A673 (cell line): Measurements from ENCODE around the gene PEAR1. TPM values are rescaled to one million over a fixed set of nuclear protein-coding genes. Genes with fewer than 3 reads are reported as not detected.

ENCODE experiments used
- BruUV-seq: library from RNA; stranded (reverse); fragments of 400-500 nt; replicated peaks from 2 replicates; lab custom pipeline; 2021; lab: Mats Ljungman, UMichigan
- CTCF ChIA-PET: fragments of 300-600 bp; sonication (Branson Sonifier 250); formaldehyde crosslinking; loops from one replicate; lab custom pipeline; 2022; ENCODE audit warnings: antibody characterized with exemption; lab: Charles Lee
- POLR2A ChIA-PET: fragments of 300-600 bp; sonication (Branson Sonifier 250); formaldehyde crosslinking; loops from one replicate; lab custom pipeline; 2022; ENCODE audit warnings: antibody characterized with exemption; ENCODE audit not compliant: low non-redundant PET; lab: Charles Lee
- DNase-seq: peaks from one replicate; pipeline ENCODE4 v3.0.0-alpha.2; 2015; ENCODE audit warnings: low spot score
- H3K27ac ChIP-seq: fragments of 200-600 bp; sonication (generic); 2 replicates; pipeline ENCODE4 v1.5.1; 2016; ENCODE audit warnings: mixed run types, low read depth, mild to moderate bottlenecking, mixed read lengths, antibody characterized with exemption, low read length; ENCODE audit not compliant: poor library complexity, severe bottlenecking
- H3K27me3 ChIP-seq: fragments of 200-600 bp; sonication (generic); replicated peaks from 2 replicates; pipeline ENCODE4 v1.6.1; 2017; ENCODE audit warnings: mixed run types, low read depth, mild to moderate bottlenecking, mixed read lengths, antibody characterized with exemption, low read length; ENCODE audit not compliant: insufficient read depth, poor library complexity
- H3K36me3 ChIP-seq: fragments of 200-600 bp; sonication (generic); 2 replicates; pipeline ENCODE4 v1.6.1; 2016; ENCODE audit warnings: mixed run types, mild to moderate bottlenecking, mixed read lengths, antibody characterized with exemption, low read length; ENCODE audit not compliant: insufficient read depth, poor library complexity, severe bottlenecking
- H3K4me1 ChIP-seq: fragments of 200-600 bp; sonication (generic); 2 replicates; pipeline ENCODE4 v1.6.1; 2017; ENCODE audit warnings: mixed run types, mild to moderate bottlenecking, mixed read lengths, antibody characterized with exemption, low read length; ENCODE audit not compliant: insufficient read depth, poor library complexity, severe bottlenecking
- H3K4me3 ChIP-seq: fragments of 200-600 bp; sonication (generic); 2 replicates; pipeline ENCODE4 v1.5.1; 2016; ENCODE audit warnings: low read depth, mixed run types, mild to moderate bottlenecking, mixed read lengths, low read length; ENCODE audit not compliant: poor library complexity, severe bottlenecking
- H3K9me3 ChIP-seq: fragments of 200-600 bp; sonication (generic); 2 replicates; pipeline ENCODE4 v1.6.1; 2016; ENCODE audit warnings: mixed run types, low read depth, mild to moderate bottlenecking, mixed read lengths, antibody characterized with exemption, low read length; ENCODE audit not compliant: poor library complexity, severe bottlenecking
- EZH2 ChIP-seq: fragments of 200-600 bp; sonication (generic); IDR thresholded peaks from 2 replicates; pipeline ENCODE4 v1.6.1; 2017; ENCODE audit warnings: borderline replicate concordance, low read depth, mild to moderate bottlenecking, mixed read lengths, antibody characterized with exemption, low read length; ENCODE audit not compliant: poor library complexity, severe bottlenecking
- intact Hi-C: fragments of 100-400 bp; cut with micrococcal nuclease; formaldehyde crosslinking; loops from one replicate; pipeline ENCODE4 v1.10.0; 2022; ENCODE audit not compliant: unreplicated experiment
- total RNA-seq: library from RNA; stranded (reverse); gene quantifications from 2 replicates; pipeline ENCODE4 v1.2.3, GENCODE V29; 2021
- TF ChIP-seq, protein P1 (sequence below): fragments of 300-800, 200-600 bp; sonication (generic); conservative IDR thresholded peaks from 2 replicates; pipeline ENCODE4 v1.5.1; 2017; ENCODE audit warnings: low read depth, mild to moderate bottlenecking, antibody characterized with exemption, low read length, moderate library complexity, mixed read lengths

Gene PEAR1
- total RNA-seq, 1 experiment from 2014 or later = 0.52 TPM

DNA sequence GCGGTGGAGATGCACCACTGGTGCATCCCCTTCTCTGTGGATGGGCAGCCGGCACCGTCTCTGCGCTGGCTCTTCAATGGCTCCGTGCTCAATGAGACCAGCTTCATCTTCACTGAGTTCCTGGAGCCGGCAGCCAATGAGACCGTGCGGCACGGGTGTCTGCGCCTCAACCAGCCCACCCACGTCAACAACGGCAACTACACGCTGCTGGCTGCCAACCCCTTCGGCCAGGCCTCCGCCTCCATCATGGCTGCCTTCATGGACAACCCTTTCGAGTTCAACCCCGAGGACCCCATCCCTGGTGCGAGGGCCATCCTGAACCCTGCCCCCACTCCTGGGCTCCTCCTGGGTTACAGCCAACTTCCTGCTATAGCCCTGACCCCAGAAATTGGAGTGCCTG, 19.9 kb upstream of the PEAR1 start:
- Histone ChIP-seq H3K27ac (no peak overlapping the region), H3K36me3 (no peaks in the 10 kb centered on the region), H3K27me3 (no peaks in the 10 kb centered on the region), H3K4me1 (no peaks in the 10 kb centered on the region), H3K9me3 (no peaks in the 10 kb centered on the region), H3K4me3 (no peak overlapping the region)
- no peak for TF ChIP-seq EZH2
- TF ChIP-seq, protein P1, sequence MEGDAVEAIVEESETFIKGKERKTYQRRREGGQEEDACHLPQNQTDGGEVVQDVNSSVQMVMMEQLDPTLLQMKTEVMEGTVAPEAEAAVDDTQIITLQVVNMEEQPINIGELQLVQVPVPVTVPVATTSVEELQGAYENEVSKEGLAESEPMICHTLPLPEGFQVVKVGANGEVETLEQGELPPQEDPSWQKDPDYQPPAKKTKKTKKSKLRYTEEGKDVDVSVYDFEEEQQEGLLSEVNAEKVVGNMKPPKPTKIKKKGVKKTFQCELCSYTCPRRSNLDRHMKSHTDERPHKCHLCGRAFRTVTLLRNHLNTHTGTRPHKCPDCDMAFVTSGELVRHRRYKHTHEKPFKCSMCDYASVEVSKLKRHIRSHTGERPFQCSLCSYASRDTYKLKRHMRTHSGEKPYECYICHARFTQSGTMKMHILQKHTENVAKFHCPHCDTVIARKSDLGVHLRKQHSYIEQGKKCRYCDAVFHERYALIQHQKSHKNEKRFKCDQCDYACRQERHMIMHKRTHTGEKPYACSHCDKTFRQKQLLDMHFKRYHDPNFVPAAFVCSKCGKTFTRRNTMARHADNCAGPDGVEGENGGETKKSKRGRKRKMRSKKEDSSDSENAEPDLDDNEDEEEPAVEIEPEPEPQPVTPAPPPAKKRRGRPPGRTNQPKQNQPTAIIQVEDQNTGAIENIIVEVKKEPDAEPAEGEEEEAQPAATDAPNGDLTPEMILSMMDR = no peak
- intact Hi-C loops = no loop called here
- POLR2A ChIA-PET = no interaction called here
- DNase-seq = no peak
- no TSS peak for BruUV-seq
- CTCF ChIA-PET = interaction anchor here (0.6 to 0.7 kb wide), 2 partner anchors 15 to 73 kb away, joined by 3 read pairs; no protein-coding TSS in a partner anchor

DNA sequence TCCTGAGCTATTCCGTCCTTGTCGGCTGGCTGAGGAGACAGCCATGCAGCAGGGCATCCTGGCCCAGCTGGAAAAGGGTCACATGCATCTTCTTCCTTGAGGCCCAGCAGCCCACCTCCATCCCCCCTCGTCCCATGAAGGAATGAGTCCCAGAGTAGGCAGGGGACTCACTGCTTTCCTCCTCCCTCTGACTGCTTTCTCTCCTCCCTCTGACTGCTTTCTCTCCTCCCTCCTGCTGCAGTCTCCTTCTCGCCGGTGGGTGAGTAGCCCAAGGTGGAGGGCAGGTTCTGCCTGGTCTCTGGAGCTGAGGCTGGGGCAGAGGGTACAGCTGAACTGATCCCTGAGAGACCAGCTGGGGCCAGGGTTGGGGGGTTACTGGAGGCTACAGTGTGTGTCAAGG, 19.4 kb upstream of the PEAR1 start:
- H3K4me1 ChIP-seq = no peaks in the 10 kb centered on the region
- H3K36me3 ChIP-seq = no peaks in the 10 kb centered on the region
- no peak overlapping the region for H3K4me3 ChIP-seq
- no peak overlapping the region for H3K27ac ChIP-seq
- TF ChIP-seq, protein P1 = no peak
- TF ChIP-seq EZH2 = no peak
- ChIA-PET POLR2A (no interaction called here), CTCF (interaction anchor here (0.6 to 0.7 kb wide), 2 partner anchors 14 to 74 kb away, joined by 3 read pairs; no protein-coding TSS in a partner anchor)
- no peaks in the 10 kb centered on the region for H3K9me3 ChIP-seq
- H3K27me3 ChIP-seq = no peaks in the 10 kb centered on the region
- no peak for DNase-seq
- no TSS peak for BruUV-seq
- intact Hi-C loops = no loop called here

DNA sequence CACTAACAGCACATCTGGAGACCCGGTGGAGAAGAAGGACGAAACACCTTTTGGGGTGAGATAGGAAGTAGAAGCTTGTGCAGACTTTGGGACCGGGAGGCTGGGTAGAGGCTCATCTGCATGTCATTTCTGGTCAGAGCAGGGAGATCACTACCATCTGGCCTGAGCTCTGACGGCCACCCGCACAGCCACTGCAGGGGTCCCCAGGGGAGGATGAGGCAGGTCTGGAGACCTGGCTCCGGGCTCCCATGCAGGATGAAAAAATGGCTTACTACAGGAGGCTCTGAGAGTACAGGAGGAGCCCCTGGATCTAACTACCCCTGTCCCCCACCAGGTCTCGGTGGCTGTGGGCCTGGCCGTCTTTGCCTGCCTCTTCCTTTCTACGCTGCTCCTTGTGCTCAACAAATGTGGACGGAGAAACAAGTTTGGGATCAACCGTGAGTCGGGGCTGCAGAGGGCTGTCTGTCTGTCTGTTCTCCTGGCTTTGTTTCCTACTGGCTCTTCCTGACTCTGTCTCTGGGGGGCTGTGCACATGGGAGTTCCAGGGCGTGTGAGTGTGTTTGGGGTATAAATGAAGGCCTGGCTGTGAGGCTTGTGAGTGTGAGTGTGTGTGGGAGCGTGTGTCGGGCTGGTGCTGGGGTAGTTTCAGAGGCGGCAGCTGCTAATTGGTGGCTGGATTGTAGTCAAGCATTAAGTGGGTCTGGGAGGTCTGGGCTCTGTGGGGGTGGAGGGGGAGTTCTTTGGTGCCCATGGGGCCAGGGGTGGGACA, 18.8 kb upstream of the PEAR1 start:
- intact Hi-C loops = no loop called here
- BruUV-seq = no TSS peak
- CTCF ChIA-PET = interaction anchor here (0.6 kb wide), 2 partner anchors 74 to 444 kb away, joined by 3 to 4 read pairs; no protein-coding TSS in a partner anchor
- H3K27me3 ChIP-seq = no peaks in the 10 kb centered on the region
- no peak overlapping the region for H3K4me3 ChIP-seq
- no peaks in the 10 kb centered on the region for H3K36me3 ChIP-seq
- POLR2A ChIA-PET = no interaction called here
- TF ChIP-seq, protein P1 = no peak
- no peak for TF ChIP-seq EZH2
- H3K27ac ChIP-seq = no peak overlapping the region
- DNase-seq = no peak
- no peaks in the 10 kb centered on the region for H3K9me3 ChIP-seq
- no peaks in the 10 kb centered on the region for H3K4me1 ChIP-seq
